ENCODE results near the gene C21orf58.

The C21orf58 gene

DNA sequence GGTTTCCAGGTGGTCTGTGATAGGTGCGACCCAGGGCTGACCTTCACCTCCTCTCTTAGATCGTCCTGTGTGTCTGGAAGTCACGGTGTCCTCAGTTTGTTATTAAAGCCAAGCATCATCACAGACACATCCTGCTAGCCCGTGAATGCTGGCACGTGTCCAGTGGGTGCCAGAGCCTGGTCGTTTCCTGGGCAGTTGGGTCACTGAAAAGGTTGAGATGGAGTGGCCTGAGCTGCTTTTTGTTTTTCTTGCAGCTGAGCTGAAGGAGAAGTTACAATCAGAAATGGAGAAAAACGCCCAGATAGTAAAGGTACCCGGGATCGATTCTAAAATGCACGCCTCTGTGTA is 23.5 kb upstream of the C21orf58 start:
- peaks cover 73% of the 10 kb centered on the region for H3K36me3 ChIP-seq (ENCODE audit: insufficient read depth, insufficient read length, low read length)
- no peak overlapping the region for H3K4me3 ChIP-seq (ENCODE audit: insufficient read length, low read depth)
- H3K27me3 ChIP-seq (ENCODE audit: insufficient read depth, insufficient read length) = no peaks in the 10 kb centered on the region
- no peaks in the 10 kb centered on the region for H3K4me1 ChIP-seq (ENCODE audit: insufficient read depth, insufficient read length)
- TF ChIP-seq ZNF274 (IDR thresholded peaks at IDR 0.05; ENCODE audit: low read depth, low read length) = no peak
- TF ChIP-seq SUZ12 (IDR thresholded peaks at IDR 0.05; ENCODE audit: extremely low read depth, insufficient read depth, insufficient read length) = no peak
- no peak for TF ChIP-seq YY1 (IDR thresholded peaks at IDR 0.05; ENCODE audit: insufficient read depth, insufficient read length)
- no peak overlapping the region for H3K9ac ChIP-seq (ENCODE audit: insufficient read length, low read depth)
- no peaks in the 10 kb centered on the region for H3K9me3 ChIP-seq (ENCODE audit: insufficient read depth, low read length)
- DNase-seq (ENCODE audit: low read depth, low spot score) = no peak

DNA sequence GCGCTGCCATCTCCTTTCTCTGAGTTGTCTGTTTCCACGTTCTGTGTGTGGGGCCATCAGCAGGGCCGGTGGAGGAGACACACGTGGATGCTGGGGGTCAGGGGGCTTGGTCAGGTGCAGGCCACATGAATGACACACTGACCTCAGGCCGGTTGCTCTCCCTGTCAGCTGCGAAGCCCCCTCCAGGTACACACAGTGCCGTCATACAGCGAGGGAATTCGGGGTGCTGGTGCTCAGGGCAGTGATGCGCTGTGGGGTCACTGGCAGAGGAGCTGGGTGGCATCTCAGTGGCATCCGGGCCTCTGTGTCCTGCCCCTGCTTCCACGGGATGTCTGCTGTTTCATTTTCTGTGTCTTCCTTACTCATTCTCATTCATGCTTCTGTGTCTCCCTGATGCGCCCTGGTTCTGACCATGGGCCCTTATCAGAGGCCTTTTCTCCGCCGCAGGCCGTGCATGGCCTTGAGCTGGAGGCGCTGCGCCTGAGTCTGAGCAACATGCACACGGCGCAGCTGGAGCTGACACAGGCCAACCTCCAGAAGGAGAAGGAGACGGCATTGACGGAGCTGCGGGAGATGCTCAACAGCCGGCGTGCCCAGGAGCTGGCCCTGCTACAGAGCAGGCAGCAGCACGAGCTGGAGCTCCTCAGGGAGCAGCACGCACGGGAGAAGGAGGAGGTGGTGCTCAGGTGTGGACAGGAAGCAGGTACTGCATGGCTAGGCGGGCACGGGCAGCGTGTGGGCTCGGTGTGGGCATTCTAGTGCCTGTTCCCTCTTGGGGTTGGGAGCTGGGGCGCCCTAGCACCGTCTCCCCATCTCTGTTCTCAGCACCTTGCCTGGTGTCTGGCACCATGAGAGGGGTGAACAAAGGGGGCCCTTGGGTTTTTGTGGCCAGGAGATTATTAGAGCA is 22.9 kb upstream of the C21orf58 start:
- no peaks in the 10 kb centered on the region for H3K4me1 ChIP-seq (ENCODE audit: insufficient read depth, insufficient read length)
- no peaks in the 10 kb centered on the region for H3K9me3 ChIP-seq (ENCODE audit: insufficient read depth, low read length)
- DNase-seq (ENCODE audit: low read depth, low spot score) = no peak
- H3K9ac ChIP-seq (ENCODE audit: insufficient read length, low read depth) = no peak overlapping the region
- TF ChIP-seq SUZ12 (IDR thresholded peaks at IDR 0.05; ENCODE audit: extremely low read depth, insufficient read depth, insufficient read length) = no peak
- no peak for TF ChIP-seq ZNF274 (IDR thresholded peaks at IDR 0.05; ENCODE audit: low read depth, low read length)
- TF ChIP-seq YY1 (IDR thresholded peaks at IDR 0.05; ENCODE audit: insufficient read depth, insufficient read length) = no peak
- H3K4me3 ChIP-seq (ENCODE audit: insufficient read length, low read depth) = no peak overlapping the region
- H3K27me3 ChIP-seq (ENCODE audit: insufficient read depth, insufficient read length) = no peaks in the 10 kb centered on the region
- H3K36me3 ChIP-seq (ENCODE audit: insufficient read depth, insufficient read length, low read length) = peaks cover 67% of the 10 kb centered on the region

DNA sequence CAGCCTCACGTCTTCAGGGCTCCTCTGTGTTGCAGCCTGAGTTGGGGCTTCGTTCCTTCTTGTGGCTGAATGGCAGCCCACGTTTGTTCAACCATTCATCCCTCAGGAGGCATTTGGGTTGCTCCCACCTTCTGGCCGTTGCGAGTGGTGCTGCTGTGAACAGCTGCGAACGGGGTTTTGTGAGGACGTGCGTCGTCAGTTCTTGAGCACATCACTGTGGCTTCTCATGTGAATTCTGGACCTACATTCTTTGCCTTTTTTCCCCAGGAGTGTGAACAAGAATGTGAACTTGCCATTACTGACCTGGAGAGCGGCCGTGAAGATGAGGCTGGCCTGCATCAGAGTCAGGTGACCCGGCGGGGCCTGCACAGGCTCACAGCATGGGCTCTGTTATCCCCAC is 22.2 kb upstream of the C21orf58 start:
- Histone ChIP-seq H3K4me3 (ENCODE audit: insufficient read length, low read depth) (no peak overlapping the region), H3K9me3 (ENCODE audit: insufficient read depth, low read length) (no peaks in the 10 kb centered on the region), H3K9ac (ENCODE audit: insufficient read length, low read depth) (no peak overlapping the region), H3K4me1 (ENCODE audit: insufficient read depth, insufficient read length) (no peaks in the 10 kb centered on the region), H3K36me3 (ENCODE audit: insufficient read depth, insufficient read length, low read length) (peaks cover 64% of the 10 kb centered on the region), H3K27me3 (ENCODE audit: insufficient read depth, insufficient read length) (no peaks in the 10 kb centered on the region)
- no peak for DNase-seq (ENCODE audit: low read depth, low spot score)
- TF ChIP-seq ZNF274 (IDR thresholded peaks at IDR 0.05; ENCODE audit: low read depth, low read length) (no peak), YY1 (IDR thresholded peaks at IDR 0.05; ENCODE audit: insufficient read depth, insufficient read length) (no peak)

DNA sequence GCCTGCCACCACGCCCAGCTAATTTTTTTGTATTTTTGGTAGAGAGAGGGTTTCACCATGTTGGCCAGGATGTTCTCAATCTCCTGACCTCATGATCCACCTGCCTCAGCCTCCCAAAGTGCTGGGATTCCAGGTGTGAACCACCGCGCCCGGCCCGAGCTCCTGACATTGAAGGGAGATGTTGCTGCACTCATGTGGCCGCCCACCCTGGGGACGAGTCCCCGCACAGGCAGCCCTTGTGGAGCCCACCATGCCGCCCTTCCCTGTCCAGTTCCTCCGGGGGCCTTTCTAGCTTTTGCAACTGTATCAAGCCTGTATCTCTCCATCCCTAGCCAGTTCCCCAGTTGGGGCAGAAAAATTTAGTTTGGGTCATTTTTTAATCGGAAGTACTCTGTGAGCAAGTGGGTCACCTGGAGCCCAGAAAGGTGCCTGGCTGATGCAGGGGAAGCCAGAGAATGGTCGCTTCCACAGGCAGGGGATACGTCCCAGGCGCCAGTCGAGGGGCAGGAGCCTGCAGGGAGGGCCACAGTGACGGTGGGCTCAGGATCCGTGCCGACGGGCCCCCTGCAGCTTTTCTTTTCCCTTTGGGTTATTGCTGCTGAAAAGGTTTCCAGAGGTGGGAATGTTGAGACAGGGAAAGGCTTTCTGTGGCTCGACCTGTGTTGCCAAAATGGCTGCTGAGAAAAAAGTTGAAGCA is 20.7 kb upstream of the C21orf58 start:
- Histone ChIP-seq H3K9me3 (ENCODE audit: insufficient read depth, low read length) (no peaks in the 10 kb centered on the region), H3K27me3 (ENCODE audit: insufficient read depth, insufficient read length) (no peaks in the 10 kb centered on the region), H3K9ac (ENCODE audit: insufficient read length, low read depth) (no peak overlapping the region), H3K4me1 (ENCODE audit: insufficient read depth, insufficient read length) (no peaks in the 10 kb centered on the region), H3K36me3 (ENCODE audit: insufficient read depth, insufficient read length, low read length) (peaks cover 59% of the 10 kb centered on the region), H3K4me3 (ENCODE audit: insufficient read length, low read depth) (no peak overlapping the region)
- no peak for DNase-seq (ENCODE audit: low read depth, low spot score)
- no peak for TF ChIP-seq ZNF274 (IDR thresholded peaks at IDR 0.05; ENCODE audit: low read depth, low read length)
- no peak for TF ChIP-seq SUZ12 (IDR thresholded peaks at IDR 0.05; ENCODE audit: extremely low read depth, insufficient read depth, insufficient read length)
- TF ChIP-seq YY1 (IDR thresholded peaks at IDR 0.05; ENCODE audit: insufficient read depth, insufficient read length) = no peak

DNA sequence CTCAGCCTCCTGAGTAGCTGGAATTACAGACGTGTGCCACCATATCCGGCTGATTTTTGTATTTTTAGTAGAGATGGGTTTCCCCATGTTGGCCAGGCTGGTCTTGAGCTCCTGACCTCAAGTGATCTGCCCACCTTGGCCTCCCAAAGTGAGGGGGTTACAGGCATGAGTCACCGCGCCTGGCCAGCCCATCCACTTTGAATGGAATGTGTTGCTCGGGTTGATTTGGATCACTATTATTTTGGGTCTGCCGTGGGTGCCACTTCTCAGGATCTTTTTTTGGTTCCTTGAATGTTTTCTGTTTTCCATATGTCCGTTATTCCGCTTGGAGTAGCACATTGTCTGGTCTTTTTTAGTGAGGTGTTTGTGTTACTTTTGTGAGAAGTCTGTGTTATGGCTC is 17.3 kb upstream of the C21orf58 start:
- H3K9me3 ChIP-seq (ENCODE audit: insufficient read depth, low read length) = no peaks in the 10 kb centered on the region
- no peak overlapping the region for H3K9ac ChIP-seq (ENCODE audit: insufficient read length, low read depth)
- DNase-seq (ENCODE audit: low read depth, low spot score) = no peak
- TF ChIP-seq ZNF274 (IDR thresholded peaks at IDR 0.05; ENCODE audit: low read depth, low read length) (no peak), SUZ12 (IDR thresholded peaks at IDR 0.05; ENCODE audit: extremely low read depth, insufficient read depth, insufficient read length) (no peak), YY1 (IDR thresholded peaks at IDR 0.05; ENCODE audit: insufficient read depth, insufficient read length) (no peak)
- no peak overlapping the region for H3K4me3 ChIP-seq (ENCODE audit: insufficient read length, low read depth)
- H3K36me3 ChIP-seq (ENCODE audit: insufficient read depth, insufficient read length, low read length) = peaks cover 57% of the 10 kb centered on the region
- no peaks in the 10 kb centered on the region for H3K4me1 ChIP-seq (ENCODE audit: insufficient read depth, insufficient read length)
- H3K27me3 ChIP-seq (ENCODE audit: insufficient read depth, insufficient read length) = no peaks in the 10 kb centered on the region

GRCh38 chr21:46336603-46337002 is 12.9 kb upstream of the C21orf58 start:
- Histone ChIP-seq H3K9me3 (ENCODE audit: insufficient read depth, low read length) (no peaks in the 10 kb centered on the region), H3K9ac (ENCODE audit: insufficient read length, low read depth) (no peak overlapping the region), H3K4me1 (ENCODE audit: insufficient read depth, insufficient read length) (no peaks in the 10 kb centered on the region), H3K36me3 (ENCODE audit: insufficient read depth, insufficient read length, low read length) (peaks cover 75% of the 10 kb centered on the region), H3K27me3 (ENCODE audit: insufficient read depth, insufficient read length) (no peaks in the 10 kb centered on the region), H3K4me3 (ENCODE audit: insufficient read length, low read depth) (no peak overlapping the region)
- DNase-seq (ENCODE audit: low read depth, low spot score) = no peak
- no peak for TF ChIP-seq ZNF274 (IDR thresholded peaks at IDR 0.05; ENCODE audit: low read depth, low read length)

GRCh38 chr21:46334351-46335140 is 10.9 kb upstream of the C21orf58 start:
- Histone ChIP-seq H3K36me3 (ENCODE audit: insufficient read depth, insufficient read length, low read length) (peaks cover 82% of the 10 kb centered on the region), H3K4me1 (ENCODE audit: insufficient read depth, insufficient read length) (no peaks in the 10 kb centered on the region), H3K27me3 (ENCODE audit: insufficient read depth, insufficient read length) (no peaks in the 10 kb centered on the region), H3K9me3 (ENCODE audit: insufficient read depth, low read length) (no peaks in the 10 kb centered on the region), H3K9ac (ENCODE audit: insufficient read length, low read depth) (no peak overlapping the region), H3K4me3 (ENCODE audit: insufficient read length, low read depth) (no peak overlapping the region)
- no peak for TF ChIP-seq ZNF274 (IDR thresholded peaks at IDR 0.05; ENCODE audit: low read depth, low read length)
- TF ChIP-seq YY1 (IDR thresholded peaks at IDR 0.05; ENCODE audit: insufficient read depth, insufficient read length) = no peak
- no peak for TF ChIP-seq SUZ12 (IDR thresholded peaks at IDR 0.05; ENCODE audit: extremely low read depth, insufficient read depth, insufficient read length)
- DNase-seq (ENCODE audit: low read depth, low spot score) = no peak
